ENCODE measurements around the gene CHCHD1. TPM values are rescaled to one million over a fixed set of nuclear protein-coding genes. Genes with fewer than 3 reads are reported as not detected.

Gene CHCHD1
- polyA plus RNA-seq, 2 of the 4 experiments (the other 2 are of a cell fraction), result 75.4 to 80.6 TPM

DNA sequence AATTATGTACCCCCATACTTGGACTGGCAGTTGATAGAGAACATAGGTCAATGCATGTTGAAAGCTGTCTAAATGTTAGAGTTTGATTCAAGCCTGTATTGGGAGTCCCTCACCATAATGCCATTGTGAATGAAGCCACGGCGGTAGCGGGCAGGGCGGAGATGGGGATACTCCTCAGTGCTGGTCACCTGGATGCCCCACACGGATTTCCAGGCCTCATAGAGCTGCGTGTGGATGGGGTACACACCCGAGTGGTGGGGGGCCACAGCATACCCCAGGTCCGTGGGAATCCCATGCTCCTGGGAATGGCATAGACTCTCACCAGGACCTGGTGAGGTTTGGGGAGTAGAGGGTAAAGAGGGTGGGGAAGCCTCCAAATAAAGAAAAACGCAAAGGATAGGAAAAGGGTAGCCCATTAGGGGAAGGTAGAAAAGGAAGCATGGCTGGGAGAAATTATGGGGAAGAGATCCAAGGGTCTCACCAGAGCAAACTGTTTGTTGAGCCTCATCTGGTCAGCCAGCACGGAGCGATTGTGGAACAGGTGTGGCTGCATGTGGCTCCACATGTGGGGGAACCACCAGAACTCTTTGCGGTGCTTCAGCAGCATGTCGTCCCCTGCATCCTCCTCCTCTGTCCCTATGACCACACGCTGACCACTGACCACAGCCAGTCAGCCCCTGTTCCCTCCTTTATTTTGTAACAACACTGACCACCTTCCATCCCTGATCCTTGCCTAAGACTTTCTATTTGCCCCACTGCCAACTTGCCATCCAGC, 24.5 kb downstream of the CHCHD1 start (continued):
- no peak for TF ChIP-seq ZFP36 (IDR thresholded peaks at IDR 0.05; ENCODE audit: borderline replicate concordance, partially characterized antibody)
- TF ChIP-seq HOXB5 (CRISPR knock-in tag; IDR thresholded peaks at IDR 0.05), result no peak
- no peak for TF ChIP-seq EP300 (IDR thresholded peaks at IDR 0.05)

DNA sequence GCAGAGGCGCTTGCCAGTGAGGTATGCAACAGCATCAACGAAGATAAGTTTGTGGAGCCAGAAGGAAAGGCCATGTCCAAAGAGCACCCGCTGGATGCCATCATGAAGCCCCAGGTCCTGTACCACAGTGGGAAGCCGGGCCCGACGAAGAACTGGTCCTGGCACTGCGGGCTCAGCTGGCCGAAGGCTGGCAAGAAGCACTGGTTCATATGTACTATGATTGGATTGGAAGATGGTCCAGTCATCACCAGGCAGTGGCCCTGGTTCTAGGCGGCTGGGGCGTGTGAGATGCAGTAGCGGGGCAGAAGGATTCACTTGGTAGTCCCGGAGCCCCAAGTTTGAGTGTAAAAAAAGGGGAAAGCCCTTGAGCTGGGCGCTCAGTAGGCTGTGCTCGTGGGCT, 25.6 kb downstream of the CHCHD1 start:
- H3K27ac ChIP-seq, result no peak overlapping the region
- H3K4me3 ChIP-seq, result no peak overlapping the region
- TF ChIP-seq HOXB13 (CRISPR knock-in tag; IDR thresholded peaks at IDR 0.05; ENCODE audit: low read depth), result no peak
- TF ChIP-seq CEBPB (IDR thresholded peaks at IDR 0.05), result no peak
- TF ChIP-seq RAD21 (conservative IDR thresholded peaks at IDR 0.05 in 1 of 2, IDR thresholded peaks at IDR 0.05 in 1 of 2), result no peak
- no peak for TF ChIP-seq NFE2L2 (conservative IDR thresholded peaks at IDR 0.05; ENCODE audit: low read length)
- no peak for TF ChIP-seq HDAC2 (IDR thresholded peaks at IDR 0.05)
- no peak for TF ChIP-seq HEYL (CRISPR knock-in tag; IDR thresholded peaks at IDR 0.05)
- no peak for TF ChIP-seq BHLHE40 (IDR thresholded peaks at IDR 0.05; ENCODE audit: low read depth, low read length)
- peaks cover 14% of the 10 kb centered on the region; the same call in 2 of the 3 replicates for H3K4me1 ChIP-seq
- FAIRE-seq (no peak), ATAC-seq (no peak), DNase-seq (ENCODE audit: low read depth in 1 of 2, low spot score in 1 of 2) (no peak)
- no peak overlapping the region for H3K4me2 ChIP-seq
- 97% methylated on average over 14 of the region's 14 CpGs for WGBS (ENCODE audit: missing lambda C conversion rate)
- POLR2A ChIA-PET, result no interaction called here
- no peaks in the 10 kb centered on the region for H3K9me3 ChIP-seq
- CTCF ChIA-PET, result interaction anchor here (1.0 to 1.6 kb wide), 3 partner anchors 11 to 20 kb away, joined by 3 to 5 read pairs (median 5); no protein-coding TSS in a partner anchor

DNA sequence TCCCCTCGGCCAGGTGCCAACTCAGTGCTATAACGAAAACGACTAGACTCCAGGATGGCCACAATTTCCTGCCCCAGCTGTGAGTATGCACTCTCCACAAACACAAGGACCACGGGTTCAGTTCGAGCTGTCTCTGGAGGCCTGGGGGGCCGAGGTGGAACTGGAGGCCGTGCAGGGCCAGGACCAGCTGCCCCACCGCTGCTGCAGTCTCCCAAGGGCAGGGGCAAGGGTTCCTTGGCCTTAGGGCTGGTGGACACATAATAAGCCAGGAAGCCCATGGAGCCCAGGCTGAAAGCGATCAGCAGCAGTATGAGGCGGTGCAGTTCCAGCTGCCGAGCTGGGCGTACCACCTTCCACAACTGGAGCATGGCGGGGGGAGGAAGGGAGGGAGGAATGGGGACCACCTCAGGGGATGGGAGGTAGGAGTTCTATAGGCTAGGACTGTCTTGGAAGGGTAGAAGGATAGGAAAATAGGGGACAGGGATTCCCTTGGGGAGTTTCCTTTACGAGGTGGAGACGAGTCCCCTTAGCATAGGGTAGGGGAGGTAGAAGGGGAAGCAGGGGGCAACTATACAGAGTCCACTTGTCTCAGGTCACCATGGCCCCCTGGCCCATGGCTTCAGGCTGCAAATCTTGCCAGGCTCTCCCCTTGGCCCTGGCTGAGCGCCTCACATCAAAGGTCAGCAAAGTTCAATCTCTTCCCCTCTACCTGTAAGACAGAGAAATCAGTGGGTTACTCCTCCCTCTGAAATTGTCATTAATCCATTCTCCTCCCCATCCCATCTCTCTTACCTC, 26.4 kb downstream of the CHCHD1 start:
- H3K9me3 ChIP-seq, result no peaks in the 10 kb centered on the region
- H3K4me2 ChIP-seq, result no peak overlapping the region
- no peak overlapping the region for H3K4me3 ChIP-seq
- no peak overlapping the region for H3K27ac ChIP-seq
- TF ChIP-seq, protein P1, sequence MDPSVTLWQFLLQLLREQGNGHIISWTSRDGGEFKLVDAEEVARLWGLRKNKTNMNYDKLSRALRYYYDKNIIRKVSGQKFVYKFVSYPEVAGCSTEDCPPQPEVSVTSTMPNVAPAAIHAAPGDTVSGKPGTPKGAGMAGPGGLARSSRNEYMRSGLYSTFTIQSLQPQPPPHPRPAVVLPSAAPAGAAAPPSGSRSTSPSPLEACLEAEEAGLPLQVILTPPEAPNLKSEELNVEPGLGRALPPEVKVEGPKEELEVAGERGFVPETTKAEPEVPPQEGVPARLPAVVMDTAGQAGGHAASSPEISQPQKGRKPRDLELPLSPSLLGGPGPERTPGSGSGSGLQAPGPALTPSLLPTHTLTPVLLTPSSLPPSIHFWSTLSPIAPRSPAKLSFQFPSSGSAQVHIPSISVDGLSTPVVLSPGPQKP (IDR thresholded peaks at IDR 0.05; ENCODE audit: low read depth, low read length), result no peak
- TF ChIP-seq POLR2AphosphoS2 (conservative IDR thresholded peaks at IDR 0.05; ENCODE audit: low read length) (no peak), RARB (CRISPR knock-in tag; IDR thresholded peaks at IDR 0.05) (no peak), KDM5A (IDR thresholded peaks at IDR 0.05) (no peak), CHD4 (IDR thresholded peaks at IDR 0.05; ENCODE audit: borderline replicate concordance) (no peak), HEYL (CRISPR knock-in tag; IDR thresholded peaks at IDR 0.05) (no peak), KDM1A (IDR thresholded peaks at IDR 0.05; ENCODE audit: low read depth) (no peak), JUN (IDR thresholded peaks at IDR 0.05) (no peak), CBX2 (IDR thresholded peaks at IDR 0.05; ENCODE audit: borderline replicate concordance, low read depth) (no peak), EHMT2 (IDR thresholded peaks at IDR 0.05; ENCODE audit: low read depth) (no peak), RAD21 (conservative IDR thresholded peaks at IDR 0.05 in 1 of 2, IDR thresholded peaks at IDR 0.05 in 1 of 2) (no peak), ZSCAN20 (CRISPR knock-in tag; IDR thresholded peaks at IDR 0.05) (no peak)
- no peak for ATAC-seq
- WGBS (ENCODE audit: missing lambda C conversion rate), result 91% methylated on average over 15 of the region's 16 CpGs
- DNase-seq (ENCODE audit: low read depth in 1 of 2, low spot score in 1 of 2), result no peak
- POLR2A ChIA-PET, result interaction anchor here (0.7 kb wide), 1 partner anchor 227 kb away, joined by 3 read pairs; no protein-coding TSS in a partner anchor
- no peak for FAIRE-seq
- CTCF ChIA-PET, result interaction anchor here (0.6 to 1.5 kb wide), 6 partner anchors 9 to 35 kb away, joined by 3 to 5 read pairs (median 5); no protein-coding TSS in a partner anchor
- H3K4me1 ChIP-seq, result peaks cover 14% of the 10 kb centered on the region; the same call in 2 of the 3 replicates

Data from A549 (cell line).